GM12878 (cell line): Measurements from ENCODE around the gene SOWAHD. TPM values are rescaled to one million over a fixed set of nuclear protein-coding genes. Genes with fewer than 3 reads are reported as not detected.

ENCODE experiments used
- CBFB ChIP-seq: IDR thresholded peaks from 2 replicates; pipeline ENCODE4 v1.6.1; 2016; ENCODE audit warnings: antibody characterized with exemption, low read depth
- CHD4 ChIP-seq: fragments of 200-600 bp; sonication (generic); IDR thresholded peaks from 2 replicates; pipeline ENCODE4 v1.6.1; 2016; ENCODE audit warnings: mild to moderate bottlenecking
- EED ChIP-seq: sonication (generic); IDR thresholded peaks from 2 replicates; pipeline ENCODE4 v1.6.1; 2016; ENCODE audit warnings: antibody characterized with exemption, low read depth
- SIN3A ChIP-seq: IDR thresholded peaks from 2 replicates; pipeline ENCODE4 v1.6.1; 2012; ENCODE audit warnings: low read depth, low read length, improper control_type of control experiment
- SMAD1 ChIP-seq: fragments of 450-650 bp; IDR thresholded peaks from 2 replicates; pipeline ENCODE4 v1.6.1; 2018; ENCODE audit warnings: mild to moderate bottlenecking, low read depth; ENCODE audit not compliant: partially characterized antibody
- SMC3 ChIP-seq: IDR thresholded peaks from 2 replicates; pipeline ENCODE4 v1.6.1; 2011; ENCODE audit warnings: low read length, improper control_type of control experiment, borderline replicate concordance
- SPI1 ChIP-seq: IDR thresholded peaks from 2 replicates; pipeline ENCODE4 v1.6.1; 2011; ENCODE audit warnings: low read depth, mild to moderate bottlenecking, low read length, moderate library complexity, borderline replicate concordance; ENCODE audit not compliant: insufficient read depth
- ZNF592 ChIP-seq: fragments of 450-650 bp; IDR thresholded peaks from 2 replicates; pipeline ENCODE4 v1.6.1; 2017; ENCODE audit warnings: mild to moderate bottlenecking, moderate library complexity
- ZNF687 ChIP-seq: fragments of 450-650 bp; IDR thresholded peaks from 2 replicates; pipeline ENCODE4 v1.6.1; 2017; ENCODE audit warnings: mild to moderate bottlenecking, moderate library complexity
- polyA plus RNA-seq, 11 experiments: library from polyadenylated mRNA; depleted of rRNA in 4 of 11; unstranded in 6 of 11; stranded (reverse) in 5 of 11; fragments of >200 nt; fragmentation: Nextera tagmentation in 4 of 11; fragmentation: Illumina TruSeq in 1 of 11; extraction: Ambion mirVana in 4 of 11; extraction: Trizol in 1 of 11; gene quantifications; 1 replicate in 1 of 11; 2 replicates in 10 of 11; pipeline versions ENCODE4 v1.2.1 to v1.2.3, GENCODE V29; 2011 to 2016; ENCODE audit warnings: inconsistent platforms in 2 of 11, missing spikeins in 2 of 11, low read depth in 1 of 11
- total RNA-seq, 4 experiments: library from RNA; depleted of rRNA in 3 of 4; stranded (reverse); fragments of >200 nt in 3 of 4; fragmentation: Illumina TruSeq in 1 of 4; extraction: Trizol in 1 of 4; gene quantifications; 2 replicates each; pipeline versions ENCODE4 v1.2.1 to v1.2.3, GENCODE V29; 2013 to 2021
- TF ChIP-seq, protein P1 (sequence below): fragments of 450-650 bp; formaldehyde crosslinking; IDR thresholded peaks from 2 replicates; pipeline ENCODE4 v1.5.0; 2022; ENCODE audit warnings: mild to moderate bottlenecking, missing genetic modification characterization

SOWAHD gene
- total and polyA plus RNA-seq, 10 of the 15 experiments (the other 5 are each of a cell fraction or from before 2014, with no cell fraction given) = 0.27 to 7.4 (median 2.6) TPM

DNA sequence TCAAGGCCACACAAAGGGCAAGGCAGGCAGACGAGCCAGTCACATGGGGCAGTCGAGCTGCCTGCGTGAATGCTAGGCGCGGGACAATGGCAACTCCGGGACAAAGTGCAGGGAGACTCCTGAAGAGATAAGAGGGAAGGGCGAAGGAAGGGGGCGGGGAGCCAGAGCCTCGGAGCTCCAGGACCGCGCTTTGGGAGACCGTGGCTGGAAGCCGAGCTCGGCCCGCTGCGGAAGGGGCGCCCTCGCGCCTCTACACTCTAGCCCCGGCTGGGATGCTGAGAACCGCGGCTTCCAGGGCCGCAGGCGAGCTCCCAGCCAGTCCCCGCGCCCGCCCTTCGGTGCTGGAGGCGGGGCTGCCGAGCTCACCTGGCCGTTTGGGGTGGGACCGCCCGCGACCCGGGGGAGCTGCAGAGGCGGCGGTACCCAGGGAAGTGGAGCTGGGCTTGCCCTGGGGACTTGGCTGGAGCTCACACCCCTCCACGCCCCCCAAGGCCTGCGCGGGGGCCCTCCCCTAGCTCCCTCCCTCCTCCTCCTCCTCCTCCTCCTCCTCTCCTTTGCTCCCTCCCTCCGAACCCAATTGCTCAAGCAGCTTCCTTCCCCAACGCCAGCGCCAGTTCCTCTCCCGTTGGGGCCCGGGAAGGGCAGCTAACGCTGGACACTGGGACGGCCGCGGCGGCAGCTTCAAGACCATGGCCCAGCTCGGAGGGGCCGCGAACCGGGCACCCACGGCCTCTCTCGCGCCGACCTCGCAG lies at the start of gene SOWAHD (continued):
- TF ChIP-seq ZNF687 = no peak
- no peak for TF ChIP-seq ZNF592
- TF ChIP-seq SMAD1 = no peak
- TF ChIP-seq SMC3 = no peak
- TF ChIP-seq EED = peak; percentile 21; the same call in 1 of the 2 replicates
- TF ChIP-seq, protein P1, sequence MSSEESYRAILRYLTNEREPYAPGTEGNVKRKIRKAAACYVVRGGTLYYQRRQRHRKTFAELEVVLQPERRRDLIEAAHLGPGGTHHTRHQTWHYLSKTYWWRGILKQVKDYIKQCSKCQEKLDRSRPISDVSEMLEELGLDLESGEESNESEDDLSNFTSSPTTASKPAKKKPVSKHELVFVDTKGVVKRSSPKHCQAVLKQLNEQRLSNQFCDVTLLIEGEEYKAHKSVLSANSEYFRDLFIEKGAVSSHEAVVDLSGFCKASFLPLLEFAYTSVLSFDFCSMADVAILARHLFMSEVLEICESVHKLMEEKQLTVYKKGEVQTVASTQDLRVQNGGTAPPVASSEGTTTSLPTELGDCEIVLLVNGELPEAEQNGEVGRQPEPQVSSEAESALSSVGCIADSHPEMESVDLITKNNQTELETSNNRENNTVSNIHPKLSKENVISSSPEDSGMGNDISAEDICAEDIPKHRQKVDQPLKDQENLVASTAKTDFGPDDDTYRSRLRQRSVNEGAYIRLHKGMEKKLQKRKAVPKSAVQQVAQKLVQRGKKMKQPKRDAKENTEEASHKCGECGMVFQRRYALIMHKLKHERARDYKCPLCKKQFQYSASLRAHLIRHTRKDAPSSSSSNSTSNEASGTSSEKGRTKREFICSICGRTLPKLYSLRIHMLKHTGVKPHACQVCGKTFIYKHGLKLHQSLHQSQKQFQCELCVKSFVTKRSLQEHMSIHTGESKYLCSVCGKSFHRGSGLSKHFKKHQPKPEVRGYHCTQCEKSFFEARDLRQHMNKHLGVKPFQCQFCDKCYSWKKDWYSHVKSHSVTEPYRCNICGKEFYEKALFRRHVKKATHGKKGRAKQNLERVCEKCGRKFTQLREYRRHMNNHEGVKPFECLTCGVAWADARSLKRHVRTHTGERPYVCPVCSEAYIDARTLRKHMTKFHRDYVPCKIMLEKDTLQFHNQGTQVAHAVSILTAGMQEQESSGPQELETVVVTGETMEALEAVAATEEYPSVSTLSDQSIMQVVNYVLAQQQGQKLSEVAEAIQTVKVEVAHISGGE = no peak
- TF ChIP-seq SIN3A = no peak
- no peak for TF ChIP-seq SPI1
- no peak for TF ChIP-seq CBFB
- TF ChIP-seq CHD4 = no peak
